ENCODE results near the gene XYLB.

DNA sequence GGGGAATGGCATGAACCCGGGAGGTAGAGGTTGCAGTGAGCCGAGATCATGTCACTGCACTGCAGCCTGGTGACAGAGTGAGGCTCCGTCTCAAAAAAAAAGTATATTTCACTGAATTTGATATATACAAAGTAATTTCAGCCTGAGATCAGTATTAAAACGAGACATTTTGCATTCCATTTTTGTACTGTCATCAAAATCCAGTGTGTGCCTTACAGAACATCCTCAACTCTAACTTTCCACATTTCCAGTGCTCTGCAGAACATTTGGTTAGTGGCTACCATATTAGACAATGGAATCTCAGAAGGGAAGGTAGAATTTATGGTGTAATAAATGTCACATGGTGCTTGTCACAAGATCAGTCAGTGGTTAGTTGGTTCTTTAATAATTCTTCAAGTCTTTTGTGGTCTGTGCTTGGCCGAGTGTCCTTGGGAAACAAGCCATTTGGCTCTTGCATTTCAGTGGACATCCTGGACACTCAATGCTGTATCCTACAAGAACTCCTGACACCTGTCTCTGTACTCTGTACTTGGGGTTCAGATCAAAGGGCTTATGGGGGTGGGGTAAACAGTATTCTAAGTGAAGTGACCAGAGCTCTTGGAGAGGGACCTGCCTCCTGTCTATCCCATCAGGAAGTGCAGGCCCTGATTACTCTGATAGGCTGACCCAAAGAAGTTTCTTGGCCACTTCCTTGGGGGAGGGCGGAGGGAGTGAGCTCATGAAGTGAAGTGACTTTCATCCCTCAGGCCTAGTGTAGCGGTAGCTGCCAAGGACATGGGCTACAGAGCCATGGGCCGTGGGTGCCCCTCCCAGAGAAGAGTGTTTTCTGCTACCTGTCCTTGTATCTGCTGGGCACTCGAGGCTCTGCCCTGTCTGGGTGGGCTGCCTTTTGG lies 110.8 kb downstream of the XYLB start:
- TF ChIP-seq HDGF (IDR thresholded peaks at IDR 0.05; ENCODE audit: borderline replicate concordance), result no peak
- TF ChIP-seq ZNF384 (IDR thresholded peaks at IDR 0.05), result no peak
- no peak for TF ChIP-seq SUZ12 (IDR thresholded peaks at IDR 0.05)

All from HEK293T (cell line).